ENCODE measurements around the gene LRRC1.

GRCh38 chr6:53861518-53861917, 66.7 kb downstream of the LRRC1 start:
- TF ChIP-seq CTCF (IDR thresholded peaks at IDR 0.05), result no peak
- TF ChIP-seq EZH2 (IDR thresholded peaks at IDR 0.05; ENCODE audit: borderline replicate concordance, insufficient read depth, low read depth, low read length, poor library complexity, severe bottlenecking), result no peak
